ENCODE data around the gene HIRA. TPM values are rescaled to one million over a fixed set of nuclear protein-coding genes. Genes with fewer than 3 reads are reported as not detected.

HIRA gene
- total RNA-seq, 1 donor from 2014 or later, result 32.7 TPM

DNA sequence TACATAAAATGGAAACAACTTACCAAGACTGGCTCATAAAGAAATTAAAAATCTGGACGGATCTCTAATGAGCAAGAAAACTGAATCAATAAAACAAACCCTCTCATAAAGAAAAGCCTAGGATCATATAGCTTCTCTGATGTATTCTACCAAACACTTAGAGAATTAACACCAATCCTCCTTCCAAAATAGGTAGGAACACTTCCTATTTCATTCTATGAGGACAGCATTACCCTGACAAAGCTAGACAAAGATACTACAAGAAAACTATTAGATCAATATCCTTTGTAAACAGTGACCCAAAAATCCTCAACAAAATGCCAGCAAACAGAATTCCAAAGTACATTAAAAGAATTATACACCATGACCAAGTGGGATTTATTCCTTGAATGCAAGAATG, 87.1 kb downstream of the HIRA start:
- DNase-seq, result no peak
- CTCF ChIA-PET, result no interaction called here
- H3K27ac Mint-ChIP-seq, result peak overlapping the region; percentile 8
- ATAC-seq (ENCODE audit: low read depth), result no peak
- H3K27me3 Mint-ChIP-seq, result no peaks in the 10 kb centered on the region
- peaks cover 6% of the 10 kb centered on the region for H3K4me1 Mint-ChIP-seq
- TF ChIP-seq, protein P1, sequence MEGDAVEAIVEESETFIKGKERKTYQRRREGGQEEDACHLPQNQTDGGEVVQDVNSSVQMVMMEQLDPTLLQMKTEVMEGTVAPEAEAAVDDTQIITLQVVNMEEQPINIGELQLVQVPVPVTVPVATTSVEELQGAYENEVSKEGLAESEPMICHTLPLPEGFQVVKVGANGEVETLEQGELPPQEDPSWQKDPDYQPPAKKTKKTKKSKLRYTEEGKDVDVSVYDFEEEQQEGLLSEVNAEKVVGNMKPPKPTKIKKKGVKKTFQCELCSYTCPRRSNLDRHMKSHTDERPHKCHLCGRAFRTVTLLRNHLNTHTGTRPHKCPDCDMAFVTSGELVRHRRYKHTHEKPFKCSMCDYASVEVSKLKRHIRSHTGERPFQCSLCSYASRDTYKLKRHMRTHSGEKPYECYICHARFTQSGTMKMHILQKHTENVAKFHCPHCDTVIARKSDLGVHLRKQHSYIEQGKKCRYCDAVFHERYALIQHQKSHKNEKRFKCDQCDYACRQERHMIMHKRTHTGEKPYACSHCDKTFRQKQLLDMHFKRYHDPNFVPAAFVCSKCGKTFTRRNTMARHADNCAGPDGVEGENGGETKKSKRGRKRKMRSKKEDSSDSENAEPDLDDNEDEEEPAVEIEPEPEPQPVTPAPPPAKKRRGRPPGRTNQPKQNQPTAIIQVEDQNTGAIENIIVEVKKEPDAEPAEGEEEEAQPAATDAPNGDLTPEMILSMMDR (IDR thresholded peaks at IDR 0.05), result no peak
- peaks cover 96% of the 10 kb centered on the region for H3K36me3 Mint-ChIP-seq (ENCODE audit: low read depth)
- H3K9me3 Mint-ChIP-seq, result peaks cover 19% of the 10 kb centered on the region
- H3K4me3 Mint-ChIP-seq, result no peak overlapping the region
- intact Hi-C loops (cut with micrococcal nuclease), result no loop called here
- POLR2A ChIA-PET, result no interaction called here

DNA sequence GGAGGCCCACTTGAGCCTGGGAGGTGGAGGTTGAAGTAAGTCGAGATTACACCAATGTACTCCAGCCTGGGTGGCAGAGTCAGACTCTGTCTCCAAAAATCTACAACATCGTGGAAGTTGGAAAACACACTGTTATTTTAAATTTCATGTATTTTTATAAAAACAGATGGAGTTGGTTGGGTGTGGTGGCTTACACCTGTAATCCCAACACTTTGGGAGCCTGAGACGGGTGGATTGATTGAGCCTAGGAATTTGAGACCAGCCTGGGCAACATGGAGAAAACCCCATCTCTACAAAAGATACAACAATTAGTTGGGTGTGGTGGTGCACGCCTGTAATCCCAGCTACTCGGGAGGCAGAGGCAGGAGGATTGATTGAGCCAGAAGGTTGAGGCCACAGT, 88.1 kb downstream of the HIRA start:
- DNase-seq (no peak), ATAC-seq (ENCODE audit: low read depth) (no peak)
- intact Hi-C loops (cut with micrococcal nuclease), result no loop called here
- POLR2A ChIA-PET, result no interaction called here
- CTCF ChIA-PET, result no interaction called here
- no peak overlapping the region for H3K4me3 Mint-ChIP-seq
- no peaks in the 10 kb centered on the region for H3K27me3 Mint-ChIP-seq
- H3K27ac Mint-ChIP-seq, result no peak overlapping the region
- TF ChIP-seq, protein P1 (IDR thresholded peaks at IDR 0.05), result no peak
- H3K4me1 Mint-ChIP-seq, result peaks cover 6% of the 10 kb centered on the region
- peaks cover 96% of the 10 kb centered on the region for H3K36me3 Mint-ChIP-seq (ENCODE audit: low read depth)
- peaks cover 26% of the 10 kb centered on the region for H3K9me3 Mint-ChIP-seq

DNA sequence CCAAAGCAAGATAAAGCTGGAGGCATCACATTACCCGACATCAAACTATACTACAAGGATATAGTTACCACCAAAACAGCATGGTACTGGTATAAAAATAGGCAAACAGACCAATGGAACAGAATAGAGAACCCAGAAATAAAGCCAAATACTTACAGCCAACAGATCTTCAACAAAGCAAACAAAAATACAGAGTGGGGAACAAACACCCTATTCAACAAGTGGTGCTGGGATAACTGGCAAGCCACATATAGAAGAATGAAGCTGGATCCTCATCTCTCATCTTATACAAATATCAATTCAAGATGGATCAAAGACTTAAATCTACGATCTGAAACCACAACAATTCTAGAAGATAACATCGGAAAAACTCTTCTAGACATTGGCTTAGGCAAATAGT, 90.0 kb downstream of the HIRA start:
- peaks cover 98% of the 10 kb centered on the region for H3K36me3 Mint-ChIP-seq (ENCODE audit: low read depth)
- ChIA-PET CTCF (no interaction called here), POLR2A (no interaction called here)
- no peak overlapping the region for H3K27ac Mint-ChIP-seq
- H3K27me3 Mint-ChIP-seq, result no peaks in the 10 kb centered on the region
- ATAC-seq (ENCODE audit: low read depth) (no peak), DNase-seq (no peak)
- TF ChIP-seq, protein P1 (IDR thresholded peaks at IDR 0.05), result no peak
- peaks cover 38% of the 10 kb centered on the region for H3K9me3 Mint-ChIP-seq
- no peak overlapping the region for H3K4me3 Mint-ChIP-seq
- intact Hi-C loops (cut with micrococcal nuclease), result no loop called here
- peaks cover 6% of the 10 kb centered on the region for H3K4me1 Mint-ChIP-seq

GRCh38 chr22:19337137-19337536, 94.4 kb downstream of the HIRA start:
- intact Hi-C loops (cut with micrococcal nuclease), result no loop called here
- Mint-ChIP-seq H3K4me1 (peaks cover 3% of the 10 kb centered on the region), H3K27ac (no peak overlapping the region), H3K36me3 (ENCODE audit: low read depth) (peaks cover 91% of the 10 kb centered on the region), H3K9me3 (peaks cover 48% of the 10 kb centered on the region), H3K4me3 (no peak overlapping the region), H3K27me3 (no peaks in the 10 kb centered on the region)
- CTCF ChIA-PET, result no interaction called here
- DNase-seq (no peak), ATAC-seq (ENCODE audit: low read depth) (no peak)
- TF ChIP-seq, protein P1 (IDR thresholded peaks at IDR 0.05), result no peak
- POLR2A ChIA-PET, result interaction anchor here (1.1 kb wide), 1 partner anchor 27 kb away, joined by 3 read pairs; no protein-coding TSS in a partner anchor

- Mint-ChIP-seq H3K27ac (no peak overlapping the region), H3K36me3 (ENCODE audit: low read depth) (peaks cover 91% of the 10 kb centered on the region), H3K4me3 (no peak overlapping the region), H3K9me3 (peaks cover 49% of the 10 kb centered on the region), H3K27me3 (no peaks in the 10 kb centered on the region), H3K4me1 (peaks cover 3% of the 10 kb centered on the region)
- POLR2A ChIA-PET, result interaction anchor here (1.1 kb wide), 1 partner anchor 28 kb away, joined by 3 read pairs; no protein-coding TSS in a partner anchor
- CTCF ChIA-PET, result no interaction called here
- DNase-seq (no peak), ATAC-seq (ENCODE audit: low read depth) (no peak)
- TF ChIP-seq, protein P1 (IDR thresholded peaks at IDR 0.05), result no peak
- intact Hi-C loops (cut with micrococcal nuclease), result no loop called here
Measured at GRCh38 chr22:19336133-19337075, 95.1 kb downstream of the HIRA start.

Measured in activated B cell treated with CpG ODN at 0.5 μM for 24 hours (primary cell).